Measurements from ENCODE around the gene CABLES1.

The CABLES1 gene

GRCh38 chr18:23236876-23237468 is 101.7 kb downstream of the CABLES1 start:
- Histone ChIP-seq H3K4me1 (ENCODE audit: insufficient read depth, low read length) (peaks cover 13% of the 10 kb centered on the region), H3K9ac (ENCODE audit: low read depth, low read length) (no peak overlapping the region), H3K79me2 (ENCODE audit: insufficient read depth, low read length) (no peaks in the 10 kb centered on the region), H3K4me3 (ENCODE audit: low read depth in 1 of 2, low read length in 2 of 2) (no peak overlapping the region), H3K36me3 (ENCODE audit: insufficient read depth, low read length) (no peaks in the 10 kb centered on the region), H3K27me3 (ENCODE audit: insufficient read depth, low read length, poor library complexity) (no peaks in the 10 kb centered on the region), H3K9me3 (ENCODE audit: insufficient read depth, low read length, severe bottlenecking) (no peaks in the 10 kb centered on the region), H3K4me2 (ENCODE audit: insufficient read depth, low read length) (no peak overlapping the region), H3K27ac (ENCODE audit: low read length) (no peak overlapping the region), H2AFZ (ENCODE audit: low read depth, low read length) (no peak overlapping the region), H4K20me1 (ENCODE audit: insufficient read depth, low read length) (no peaks in the 10 kb centered on the region)
- ATAC-seq (ENCODE audit: insufficient read depth, low read depth) (no peak), DNase-seq (no peak)
- TF ChIP-seq CTCF (IDR thresholded peaks at IDR 0.05; ENCODE audit: borderline replicate concordance, extremely low read depth, low read length, poor library complexity, severe bottlenecking) (no peak), EZH2 (IDR thresholded peaks at IDR 0.05; ENCODE audit: borderline replicate concordance, low read depth, low read length, severe bottlenecking) (no peak)

- Histone ChIP-seq H3K9me3 (ENCODE audit: insufficient read depth, low read length, severe bottlenecking) (no peaks in the 10 kb centered on the region), H3K27me3 (ENCODE audit: insufficient read depth, low read length, poor library complexity) (no peaks in the 10 kb centered on the region), H3K4me2 (ENCODE audit: insufficient read depth, low read length) (no peak overlapping the region), H3K36me3 (ENCODE audit: insufficient read depth, low read length) (no peaks in the 10 kb centered on the region), H2AFZ (ENCODE audit: low read depth, low read length) (no peak overlapping the region), H3K9ac (ENCODE audit: low read depth, low read length) (no peak overlapping the region), H3K79me2 (ENCODE audit: insufficient read depth, low read length) (no peaks in the 10 kb centered on the region), H3K4me3 (ENCODE audit: low read depth in 1 of 2, low read length in 2 of 2) (no peak overlapping the region), H4K20me1 (ENCODE audit: insufficient read depth, low read length) (no peaks in the 10 kb centered on the region), H3K4me1 (ENCODE audit: insufficient read depth, low read length) (peaks cover 16% of the 10 kb centered on the region), H3K27ac (ENCODE audit: low read length) (no peak overlapping the region)
- TF ChIP-seq EZH2 (IDR thresholded peaks at IDR 0.05; ENCODE audit: borderline replicate concordance, low read depth, low read length, severe bottlenecking), result no peak
- TF ChIP-seq CTCF (IDR thresholded peaks at IDR 0.05; ENCODE audit: borderline replicate concordance, extremely low read depth, low read length, poor library complexity, severe bottlenecking), result no peak
- ATAC-seq (ENCODE audit: insufficient read depth, low read depth) (peak; percentile 48; the same call in 2 of the 3 replicates), DNase-seq (no peak)
Observed at GRCh38 chr18:23237524-23238151, 102.4 kb downstream of the CABLES1 start.

GRCh38 chr18:23238152-23238531 is 102.9 kb downstream of the CABLES1 start:
- H3K4me3 ChIP-seq (ENCODE audit: low read depth in 1 of 2, low read length in 2 of 2), result no peak overlapping the region
- H3K9ac ChIP-seq (ENCODE audit: low read depth, low read length), result no peak overlapping the region
- H2AFZ ChIP-seq (ENCODE audit: low read depth, low read length), result no peak overlapping the region
- H3K27me3 ChIP-seq (ENCODE audit: insufficient read depth, low read length, poor library complexity), result no peaks in the 10 kb centered on the region
- H3K79me2 ChIP-seq (ENCODE audit: insufficient read depth, low read length), result no peaks in the 10 kb centered on the region
- no peaks in the 10 kb centered on the region for H3K36me3 ChIP-seq (ENCODE audit: insufficient read depth, low read length)
- no peaks in the 10 kb centered on the region for H3K9me3 ChIP-seq (ENCODE audit: insufficient read depth, low read length, severe bottlenecking)
- H4K20me1 ChIP-seq (ENCODE audit: insufficient read depth, low read length), result no peaks in the 10 kb centered on the region
- peaks cover 18% of the 10 kb centered on the region for H3K4me1 ChIP-seq (ENCODE audit: insufficient read depth, low read length)
- ATAC-seq (ENCODE audit: insufficient read depth, low read depth) (no peak), DNase-seq (no peak)
- H3K4me2 ChIP-seq (ENCODE audit: insufficient read depth, low read length), result no peak overlapping the region
- no peak overlapping the region for H3K27ac ChIP-seq (ENCODE audit: low read length)
- TF ChIP-seq CTCF (IDR thresholded peaks at IDR 0.05; ENCODE audit: borderline replicate concordance, extremely low read depth, low read length, poor library complexity, severe bottlenecking), result no peak
